NCI-H774 (cell line): ENCODE results near the gene MAPT.
"Not testable (repeated sequence)": the region's sequence is repeated elsewhere in the genome, so short reads cannot be mapped to it uniquely, and the experiment has no call there.

ENCODE experiments used
- DNase-seq: peaks from one replicate; lab custom pipeline; 2025; lab: John Stamatoyannopoulos, UW

The MAPT gene

DNA sequence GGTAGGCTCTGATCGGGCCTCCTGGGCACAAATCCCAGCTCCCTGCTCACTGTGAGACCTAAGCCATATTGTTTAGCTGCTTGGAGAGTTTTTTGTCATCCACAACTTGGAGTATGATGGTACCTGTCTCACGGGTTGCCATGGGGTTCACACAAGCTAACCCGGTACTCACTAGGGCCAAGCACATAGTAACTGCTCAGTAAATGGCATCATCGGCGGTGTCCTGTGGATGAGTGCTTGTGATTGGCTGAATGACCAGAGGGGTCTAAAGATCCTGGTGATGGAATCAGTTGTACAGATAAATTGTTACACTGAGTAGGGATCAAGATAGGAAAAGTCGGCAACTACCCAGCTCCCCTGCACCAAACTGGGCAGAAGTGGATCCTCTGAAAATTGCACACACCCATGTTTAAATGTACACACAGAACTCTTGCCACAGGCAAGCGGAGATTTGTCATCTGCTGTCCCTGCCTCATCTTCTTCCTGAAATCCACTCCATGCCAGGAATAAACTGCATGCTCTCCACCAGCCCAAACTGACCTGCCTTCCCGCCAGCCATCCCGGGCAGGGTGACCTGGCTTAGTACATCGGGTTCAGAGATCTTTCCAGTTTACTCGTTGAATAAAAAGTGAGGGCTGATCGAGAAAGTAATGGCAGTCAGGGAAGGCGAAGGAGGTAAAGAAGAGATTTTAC is 6.5 kb downstream of the MAPT start:
- no peak for DNase-seq

DNA sequence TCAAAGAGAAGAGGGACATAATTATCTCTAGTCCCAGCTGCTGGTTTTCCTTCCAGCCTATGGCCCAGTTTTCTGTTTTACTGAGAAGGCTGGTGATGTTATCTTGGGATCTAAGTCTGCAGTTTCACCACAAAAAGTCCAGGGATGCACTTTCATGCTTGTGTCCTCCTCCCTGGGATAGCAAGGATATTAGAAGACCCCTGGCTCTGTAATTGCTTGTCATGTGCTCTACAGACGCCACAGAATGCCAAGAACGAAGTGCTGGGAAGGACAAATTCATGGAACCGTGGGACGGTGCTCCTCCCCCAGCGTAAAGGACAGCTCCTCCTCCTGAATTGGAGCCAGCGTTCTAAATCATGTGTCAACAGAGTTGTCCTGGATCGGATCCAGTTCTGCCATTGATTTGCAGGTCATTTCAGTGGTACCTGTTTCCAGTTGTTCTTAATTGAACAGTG is 8.6 kb downstream of the MAPT start:
- peak; percentile 82 for DNase-seq

DNA sequence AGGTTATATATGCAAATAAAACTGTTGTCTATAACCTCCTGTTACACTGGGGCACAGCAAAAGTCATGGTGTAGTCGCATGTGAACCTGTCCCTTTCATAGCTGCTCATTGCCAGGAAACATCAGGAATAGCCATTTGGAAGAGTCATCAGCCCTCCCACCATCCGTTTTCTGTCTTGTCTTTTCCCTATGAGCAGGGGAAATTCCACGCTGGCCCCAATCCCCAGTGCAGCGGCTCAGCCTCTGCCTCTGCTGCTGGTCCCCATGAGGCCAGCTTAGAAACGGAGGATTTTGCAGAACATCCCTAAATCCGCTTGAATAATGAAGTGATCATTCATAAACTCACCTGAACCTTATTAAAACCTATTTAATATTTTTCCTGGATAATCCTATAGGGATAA is 10.5 kb downstream of the MAPT start:
- no peak for DNase-seq

DNA sequence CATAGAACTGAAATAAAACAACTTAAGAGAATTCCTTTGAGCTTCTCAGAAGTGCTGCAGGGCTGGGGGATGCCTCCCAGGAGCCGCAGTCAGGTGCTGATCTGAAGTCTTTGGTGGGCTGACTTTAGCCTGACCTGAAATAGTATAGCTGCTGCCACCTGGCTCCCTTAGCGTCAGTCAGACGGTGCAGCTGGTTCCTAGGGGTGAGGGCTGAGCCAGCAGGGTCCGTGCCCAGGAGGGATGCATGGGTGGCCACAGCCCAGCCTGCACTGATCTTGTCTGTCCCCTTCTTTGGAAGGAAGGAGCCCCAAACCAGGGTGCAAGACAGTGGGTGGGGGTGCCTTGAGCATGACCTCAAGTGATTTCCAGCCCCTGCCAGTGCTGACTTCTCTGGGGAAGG is 11.5 kb downstream of the MAPT start:
- no peak for DNase-seq

DNA sequence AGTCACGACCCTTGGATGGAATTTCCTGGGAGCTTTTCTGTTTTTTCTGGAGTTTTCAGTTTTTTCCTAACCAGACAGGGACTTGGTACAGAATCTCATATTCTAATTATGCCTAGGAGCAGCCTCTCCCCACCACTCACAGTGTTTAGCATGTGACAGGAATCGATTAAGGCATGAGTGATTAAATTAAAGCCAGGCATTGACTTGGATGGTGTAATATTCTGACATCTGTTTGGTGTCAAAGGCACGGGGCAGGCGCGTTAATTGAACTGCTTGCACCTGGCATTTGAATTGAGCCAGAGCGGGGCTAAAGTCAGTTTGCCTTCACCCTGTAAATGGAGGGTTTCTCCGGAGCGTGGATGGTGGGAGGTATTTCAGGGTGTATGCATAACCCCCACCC is 11.9 kb downstream of the MAPT start:
- DNase-seq = peak; percentile 39

DNA sequence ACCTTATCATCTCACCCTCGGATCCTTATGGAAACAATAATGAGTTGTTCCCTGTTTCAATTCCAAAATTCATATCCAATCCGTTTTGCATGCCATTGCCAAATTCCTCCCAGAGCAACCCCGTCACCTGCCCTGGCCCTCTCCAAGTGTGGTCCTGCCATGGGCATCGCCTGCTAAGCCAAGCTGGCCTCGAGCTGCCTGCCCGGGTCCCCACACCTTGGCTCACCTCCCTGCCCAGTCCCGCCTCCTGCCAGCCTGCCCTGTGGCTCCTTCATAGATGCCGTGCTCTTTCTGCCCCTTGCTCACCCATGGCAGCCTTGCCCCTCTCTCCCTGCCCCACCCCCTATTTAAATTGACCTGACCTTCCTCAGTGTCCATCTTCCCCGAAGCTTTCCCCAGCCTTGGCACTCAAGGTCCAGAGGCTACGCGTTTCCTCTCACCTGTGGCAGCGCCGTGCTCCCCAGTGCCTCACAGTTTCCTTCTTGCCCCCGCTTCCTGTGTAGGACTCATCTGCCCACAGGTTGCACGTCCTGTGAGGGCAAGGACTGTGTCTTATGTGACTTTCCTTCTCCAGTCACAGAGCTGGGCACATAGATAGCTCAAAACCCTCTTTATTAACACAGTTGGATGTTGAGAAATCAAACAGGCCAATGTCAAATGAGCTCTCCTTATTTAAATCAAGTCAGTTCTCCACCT is 12.7 kb downstream of the MAPT start:
- no peak for DNase-seq

DNA sequence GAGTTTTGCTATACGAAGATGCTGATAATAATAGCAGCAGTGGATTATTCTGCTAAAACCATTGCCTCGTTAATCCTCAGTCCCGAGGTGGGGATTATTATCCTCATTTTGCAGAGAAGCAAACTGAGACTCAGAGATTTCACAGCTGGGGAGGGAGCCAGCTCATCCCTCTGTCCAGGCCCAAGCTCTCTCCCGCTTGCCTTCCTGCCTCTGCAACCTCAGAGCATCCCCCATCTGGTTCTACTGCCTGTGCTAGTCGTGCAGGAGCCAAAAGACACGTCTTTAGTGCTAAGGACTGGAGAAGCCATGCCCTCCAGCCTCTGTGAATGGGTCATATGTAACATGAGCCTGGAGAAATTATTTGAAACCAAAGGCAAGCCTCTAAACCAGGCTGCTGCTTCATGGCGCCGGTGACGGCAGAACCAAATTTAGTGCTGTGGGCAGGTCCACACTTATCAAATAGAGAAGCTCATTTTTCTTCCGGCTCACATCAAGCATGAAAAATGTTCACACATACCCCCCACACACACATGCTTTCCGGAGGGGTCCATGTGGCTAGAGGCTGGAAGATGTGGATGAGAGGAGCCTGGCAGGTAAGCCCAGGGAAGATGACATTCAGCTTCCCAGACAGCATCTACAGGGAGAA is 13.5 kb downstream of the MAPT start:
- DNase-seq = no peak

DNA sequence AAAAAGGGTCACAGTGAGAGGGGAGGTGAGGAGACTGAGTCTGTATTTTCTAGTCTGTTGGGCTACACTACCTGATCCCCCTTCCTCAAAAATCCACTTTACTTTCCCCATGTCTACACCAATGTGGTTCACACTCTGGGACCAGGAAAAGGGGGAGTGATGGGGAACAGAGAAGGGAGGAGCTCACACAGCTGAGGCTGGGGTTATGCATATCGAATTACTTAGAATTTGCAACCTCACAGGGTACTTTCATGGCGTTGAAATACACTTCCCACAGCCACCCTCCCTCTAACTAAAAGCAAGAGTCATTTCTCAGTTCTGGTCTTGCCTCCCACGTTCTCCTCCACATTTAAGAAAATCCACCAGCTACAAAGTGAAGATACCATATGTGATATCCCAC is 14.1 kb downstream of the MAPT start:
- DNase-seq = no peak

DNA sequence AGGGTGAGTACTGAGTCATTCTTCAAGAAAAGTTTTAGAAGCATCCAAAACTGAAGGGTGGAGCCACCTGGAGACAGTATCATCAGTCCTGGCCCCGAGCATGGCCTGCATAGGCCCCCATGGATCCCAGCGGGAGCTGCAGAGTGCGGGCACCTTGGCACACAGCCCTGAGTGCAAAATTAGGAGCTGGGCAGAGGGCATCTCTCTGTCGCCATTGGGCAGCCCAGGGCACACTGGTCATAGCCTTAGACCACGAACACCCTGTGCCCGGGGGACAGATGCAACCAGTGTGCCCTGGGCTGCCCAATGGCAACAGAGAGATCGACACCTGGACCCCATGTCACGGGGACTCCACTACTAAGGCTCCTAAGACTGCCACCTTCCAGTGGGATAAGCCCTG is 14.6 kb downstream of the MAPT start:
- no peak for DNase-seq

DNA sequence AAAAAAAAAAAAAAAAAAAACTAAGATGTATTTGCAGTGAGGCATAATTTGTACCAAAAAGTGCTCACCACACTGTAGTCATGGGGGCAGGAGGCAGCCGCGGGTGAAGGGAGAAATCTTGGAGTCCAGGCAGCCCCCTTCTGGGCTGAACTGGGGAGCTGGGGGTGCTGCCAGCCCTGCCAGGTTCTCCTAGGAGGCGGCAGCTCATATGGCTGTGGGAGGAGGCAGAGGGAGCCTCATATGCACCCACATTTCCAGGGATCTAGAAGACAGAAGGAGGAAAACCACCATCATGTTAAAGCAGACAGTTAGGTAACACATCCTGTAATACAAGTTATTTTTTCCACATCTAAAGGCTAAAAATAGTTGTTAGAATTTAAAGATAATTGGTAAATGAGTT is 16.3 kb downstream of the MAPT start:
- no peak for DNase-seq

DNA sequence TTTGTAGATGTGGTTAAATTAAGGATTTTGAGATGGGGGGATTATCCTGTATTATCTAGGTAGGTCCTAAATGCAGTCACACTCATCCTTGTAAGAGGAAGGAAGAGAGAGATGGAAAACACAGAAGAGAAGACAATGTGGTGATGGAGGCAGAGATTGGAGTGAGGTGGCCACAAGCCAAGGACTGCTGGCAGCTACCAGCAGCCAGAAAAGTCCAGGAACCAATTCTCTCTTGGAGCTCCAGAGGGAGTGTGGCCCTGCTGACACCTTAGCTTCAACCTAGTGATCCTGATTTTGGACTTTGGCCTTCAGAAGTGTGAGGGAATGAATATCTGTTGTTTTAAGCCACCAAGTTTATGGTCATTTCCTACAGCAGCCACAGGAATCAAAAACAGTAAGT is 18.0 kb downstream of the MAPT start:
- DNase-seq = no peak

DNA sequence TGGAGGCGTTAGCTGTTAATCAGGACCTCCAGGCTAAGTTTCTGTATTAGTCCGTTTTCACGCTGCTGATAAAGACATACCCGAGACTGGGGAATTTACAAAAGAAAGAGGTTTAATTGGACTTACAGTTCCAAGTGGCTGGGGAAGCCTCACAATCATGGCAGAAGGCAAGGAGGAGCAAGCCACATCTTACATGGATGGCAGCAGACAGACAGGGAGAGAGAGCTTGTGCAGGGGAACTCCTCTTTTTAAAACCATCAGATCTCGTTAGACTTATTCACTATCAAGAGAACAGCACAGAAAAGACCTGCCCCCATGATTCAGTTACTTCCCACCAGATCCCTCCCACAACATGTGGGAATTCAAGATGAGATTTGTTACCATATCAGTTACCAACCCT is 18.7 kb downstream of the MAPT start:
- DNase-seq = not testable (repeated sequence)

DNA sequence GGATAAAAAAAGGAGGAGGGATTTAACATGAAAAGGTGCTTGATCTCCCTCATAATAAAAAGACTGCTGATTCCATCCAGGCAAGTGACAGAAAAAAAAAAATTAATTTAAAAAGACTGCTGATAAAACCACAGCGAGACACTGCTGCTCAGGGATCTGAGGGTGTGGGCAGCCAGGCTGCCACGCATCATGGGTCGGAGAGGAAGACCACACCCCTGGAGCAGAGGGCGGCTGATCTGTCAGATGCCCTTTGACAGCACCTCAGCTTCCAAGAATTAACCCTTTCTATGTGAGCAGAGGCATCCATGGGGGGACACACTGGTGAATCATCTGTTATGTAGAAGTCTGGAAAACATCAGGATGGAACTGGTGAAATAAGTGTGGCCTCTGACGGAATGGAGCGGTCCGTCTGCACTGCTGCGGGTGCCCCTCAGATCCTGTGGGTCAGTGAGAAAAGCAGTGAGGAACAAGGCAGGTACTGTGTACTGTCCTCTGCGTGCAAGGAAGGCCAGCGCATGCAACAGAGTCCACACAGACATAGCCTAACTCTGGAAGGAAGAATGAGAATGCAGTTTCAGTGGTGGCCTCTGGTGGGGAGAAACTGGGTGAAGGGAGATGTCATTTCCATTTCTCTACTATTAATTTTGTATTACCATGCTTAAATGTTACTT is 19.8 kb downstream of the MAPT start:
- DNase-seq = no peak

DNA sequence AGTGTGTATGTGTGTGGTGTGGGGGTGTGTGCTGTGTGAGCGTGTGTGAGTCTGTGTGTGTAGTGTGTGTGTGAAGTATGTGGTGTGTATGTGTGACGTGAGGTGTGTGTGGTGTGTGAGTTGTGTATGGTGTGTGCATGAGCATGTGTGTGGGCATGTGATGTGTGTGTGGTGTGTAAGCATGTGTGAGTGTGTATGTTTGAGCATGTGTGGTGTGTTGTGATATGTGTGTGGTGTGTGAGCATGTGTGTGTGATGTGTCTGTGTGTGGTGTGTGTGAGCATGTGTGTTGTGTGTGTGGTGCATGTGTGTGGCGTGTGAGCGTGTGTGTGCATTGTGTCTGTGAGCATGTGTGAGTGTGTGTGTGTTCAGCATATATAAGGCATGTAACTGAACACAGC is 20.9 kb downstream of the MAPT start:
- no peak for DNase-seq

DNA sequence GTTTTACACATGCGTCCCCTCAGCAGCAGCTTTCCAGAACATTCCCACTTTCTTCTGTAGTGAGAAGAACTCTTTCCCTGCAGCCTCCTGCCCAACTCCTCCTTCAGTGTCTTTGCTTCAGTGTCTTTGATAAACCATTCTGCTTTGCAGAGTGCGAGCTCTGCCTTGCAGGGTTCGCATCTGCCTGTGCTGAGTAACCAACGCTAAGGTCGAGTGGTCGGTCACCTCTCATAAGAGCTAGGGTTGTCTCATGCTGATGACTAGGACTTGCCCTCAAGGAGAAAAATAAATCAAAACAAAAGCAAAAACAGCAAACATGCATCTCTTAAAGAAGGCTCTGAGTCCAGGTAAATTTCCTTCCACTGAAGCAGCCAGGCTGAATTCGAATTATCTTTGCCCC is 22.7 kb downstream of the MAPT start:
- DNase-seq = no peak

DNA sequence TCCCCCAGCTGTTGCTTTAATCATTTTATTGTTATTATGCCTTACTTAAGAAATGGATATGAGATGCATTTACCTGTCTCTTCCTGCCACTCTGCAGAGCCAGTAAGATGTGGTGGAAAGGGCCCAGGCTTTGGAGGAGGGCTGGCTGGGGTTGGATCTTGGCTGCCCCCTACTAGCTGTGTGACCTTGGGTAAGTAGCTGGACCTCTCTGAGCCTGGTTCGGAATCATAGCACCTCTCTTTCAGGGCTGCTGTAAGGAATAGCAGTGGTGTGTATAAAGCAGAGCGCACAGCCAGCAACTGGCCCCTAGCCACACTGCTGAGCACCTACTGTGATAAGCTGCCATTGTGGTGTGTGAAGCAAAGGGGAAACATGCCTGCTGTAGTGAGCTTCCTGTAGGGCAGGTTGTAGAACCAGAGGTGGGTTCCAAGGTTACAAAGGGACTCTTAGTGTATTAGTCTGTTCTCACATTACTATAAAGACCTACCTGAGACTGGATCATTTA is 23.9 kb downstream of the MAPT start:
- no peak for DNase-seq

DNA sequence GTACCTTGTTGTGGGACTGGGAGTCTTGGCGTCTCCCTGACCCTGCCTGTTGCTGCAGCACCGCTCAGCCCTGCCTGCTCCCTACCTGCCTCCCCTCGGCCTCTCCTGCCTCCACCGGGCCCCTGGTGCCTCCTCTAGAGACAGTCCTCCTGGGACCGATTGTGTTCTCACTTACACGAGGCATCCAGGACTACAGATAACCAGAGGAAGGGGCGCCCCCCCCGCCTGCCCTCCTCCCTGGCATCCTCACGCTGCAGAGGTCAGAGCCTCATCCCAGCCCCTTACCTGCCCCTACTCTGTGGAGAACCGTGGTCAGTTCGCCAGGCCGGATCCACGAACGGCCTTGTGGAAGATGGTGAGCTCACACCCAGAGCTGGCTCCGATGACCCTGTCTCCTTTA is 24.8 kb downstream of the MAPT start:
- DNase-seq = no peak

DNA sequence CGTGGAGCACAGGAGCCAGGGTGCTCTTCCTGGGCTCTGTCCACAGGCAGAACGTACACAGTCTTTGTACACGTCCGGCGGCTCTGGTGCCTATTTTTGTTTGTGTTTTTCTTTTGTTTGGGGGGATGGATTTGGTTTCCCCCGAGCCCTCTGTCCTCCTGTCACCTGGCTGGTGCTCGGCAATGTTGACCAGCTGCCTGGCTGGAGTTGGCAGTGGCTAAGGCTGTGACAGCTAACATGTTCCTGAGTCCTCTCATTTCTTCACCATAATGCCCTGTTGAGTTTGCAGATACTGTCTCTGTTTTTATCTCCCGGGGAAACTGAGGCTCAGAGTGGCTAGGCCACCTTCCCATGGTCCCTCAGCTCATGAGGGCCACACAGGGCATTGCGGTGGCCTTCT is 25.7 kb downstream of the MAPT start:
- DNase-seq = no peak

DNA sequence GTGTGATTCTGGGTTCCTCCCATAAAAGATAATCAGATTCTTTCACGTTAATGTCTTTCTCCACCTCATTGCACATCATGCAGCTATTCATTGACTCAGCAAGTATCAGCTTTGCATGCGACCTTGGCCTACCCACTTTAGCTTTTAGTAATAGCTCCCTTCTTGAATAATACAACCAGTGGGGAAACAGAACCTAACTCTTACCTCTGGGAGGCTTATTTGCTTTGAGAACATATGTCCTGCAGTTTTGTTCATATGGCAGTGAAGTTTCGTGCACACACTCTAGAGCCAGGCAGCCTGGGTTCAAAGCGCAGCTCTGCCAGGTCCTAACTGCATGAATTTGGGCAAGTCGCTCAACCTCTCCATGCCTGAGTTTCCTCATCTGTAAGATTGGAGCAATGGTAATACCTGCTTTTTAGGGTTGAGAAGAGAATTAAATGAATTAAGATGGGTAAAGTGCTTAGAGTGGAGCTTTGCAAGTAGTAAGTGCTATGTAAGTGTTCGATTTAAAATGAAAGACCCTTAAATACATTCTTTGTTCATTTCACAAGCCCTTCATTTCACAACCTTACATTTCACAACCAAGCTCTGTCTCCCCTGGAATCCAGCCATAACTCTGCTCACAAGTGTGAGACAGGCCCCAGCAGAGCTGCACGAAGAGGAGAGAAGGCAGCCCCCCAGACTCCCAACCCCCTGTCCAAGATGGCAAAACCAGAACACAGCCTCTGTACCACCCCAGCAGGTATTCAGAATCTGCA is 29.3 kb downstream of the MAPT start:
- no peak for DNase-seq

DNA sequence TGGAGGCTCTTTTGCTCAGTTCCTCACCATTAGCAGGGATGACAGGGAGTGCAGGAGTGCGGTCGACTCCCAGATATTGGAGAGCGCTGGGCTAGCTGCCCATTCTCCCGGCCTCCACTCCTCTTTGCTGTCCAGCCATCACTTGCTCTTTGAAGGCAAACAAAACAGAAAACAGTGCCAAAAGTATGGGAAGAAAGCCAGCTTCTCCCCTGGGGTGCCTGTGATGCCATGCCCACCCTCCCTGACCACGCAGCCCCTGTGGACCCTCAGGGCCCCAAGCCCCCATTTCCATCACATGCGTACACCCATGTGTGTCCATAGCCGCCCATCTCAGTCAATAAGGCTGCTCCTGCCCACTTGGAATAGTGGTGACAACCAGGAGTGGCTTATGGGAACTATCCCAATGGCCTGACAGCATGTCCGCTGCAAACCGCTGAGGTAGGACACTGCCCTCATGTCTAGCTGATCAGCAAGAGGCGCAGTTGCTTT is 30.0 kb downstream of the MAPT start:
- no peak for DNase-seq

DNA sequence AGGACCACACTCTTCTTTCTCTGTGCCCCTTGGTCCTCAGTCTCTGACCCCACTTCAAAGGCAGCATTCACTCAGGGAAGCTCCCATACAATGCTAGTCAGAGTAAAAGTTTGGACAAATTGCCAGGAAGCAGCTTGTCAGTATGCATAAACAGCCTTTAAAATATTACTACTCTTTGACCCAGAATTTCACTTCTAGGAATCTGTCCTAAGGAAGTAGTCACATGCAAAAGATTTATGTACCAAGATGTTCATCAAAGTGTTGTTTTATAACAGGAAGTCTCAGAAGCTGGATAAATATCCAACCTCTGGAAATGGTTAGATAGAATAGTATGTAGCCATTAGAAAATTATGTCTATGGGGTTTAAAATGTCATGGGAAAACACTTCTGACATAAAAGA is 31.0 kb downstream of the MAPT start:
- no peak for DNase-seq

DNA sequence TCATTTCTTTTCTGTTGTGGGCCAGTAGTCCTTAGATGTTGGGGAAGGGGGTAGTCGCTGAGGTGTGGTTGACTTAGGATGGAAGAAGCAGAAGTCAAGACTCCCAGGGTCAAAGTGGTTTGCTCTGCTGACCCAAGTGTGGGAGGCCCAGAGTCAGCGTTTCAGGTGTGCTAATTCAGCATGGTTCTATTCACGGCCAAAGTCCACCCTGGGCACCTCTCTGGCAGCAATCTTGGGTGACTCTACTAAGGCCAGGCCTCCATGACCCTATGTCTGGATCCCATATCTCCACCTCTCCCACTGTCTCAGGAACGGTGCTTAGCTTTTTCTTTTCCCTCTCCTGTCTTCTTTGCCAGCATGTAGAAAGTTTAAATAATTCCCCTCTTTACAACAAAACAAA is 32.9 kb downstream of the MAPT start:
- DNase-seq = no peak
